ENCODE results near the gene FAM32A.

Gene FAM32A

GRCh38 chr19:16180611-16181010 lies 4.6 kb upstream of the FAM32A start:
- no peak for TF ChIP-seq CTCF (IDR thresholded peaks at IDR 0.05; ENCODE audit: insufficient read depth, low read depth, low read length, missing control alignments)
- no peak for DNase-seq (ENCODE audit: low read depth)
- no peak overlapping the region for H3K4me3 ChIP-seq (ENCODE audit: low read depth, low read length)

- DNase-seq (ENCODE audit: low read depth) = no peak
- H3K4me3 ChIP-seq (ENCODE audit: low read depth, low read length) = peak overlapping the region; percentile 99
- TF ChIP-seq CTCF (IDR thresholded peaks at IDR 0.05; ENCODE audit: insufficient read depth, low read depth, low read length, missing control alignments) = no peak
These were observed 516 bp upstream of the FAM32A start for GRCh38 chr19:16184665-16185122.

- peak overlapping the region; percentile 99 for H3K4me3 ChIP-seq (ENCODE audit: low read depth, low read length)
- TF ChIP-seq CTCF (IDR thresholded peaks at IDR 0.05; ENCODE audit: insufficient read depth, low read depth, low read length, missing control alignments) = peak; percentile 45
- DNase-seq (ENCODE audit: low read depth) = peak; percentile 52
These were observed 536 bp downstream of the FAM32A start for GRCh38 chr19:16185768-16186123.

GRCh38 chr19:16188521-16188920 lies 3.3 kb downstream of the FAM32A start:
- TF ChIP-seq CTCF (IDR thresholded peaks at IDR 0.05; ENCODE audit: insufficient read depth, low read depth, low read length, missing control alignments) = no peak
- no peak for DNase-seq (ENCODE audit: low read depth)
- H3K4me3 ChIP-seq (ENCODE audit: low read depth, low read length) = no peak overlapping the region

- no peak for DNase-seq (ENCODE audit: low read depth)
- TF ChIP-seq CTCF (IDR thresholded peaks at IDR 0.05; ENCODE audit: insufficient read depth, low read depth, low read length, missing control alignments) = no peak
These were observed 5.0 kb downstream of the FAM32A start for GRCh38 chr19:16190198-16190597.

GRCh38 chr19:16190736-16191135 lies 5.5 kb downstream of the FAM32A start:
- no peak overlapping the region for H3K4me3 ChIP-seq (ENCODE audit: low read depth, low read length)
- no peak for TF ChIP-seq CTCF (IDR thresholded peaks at IDR 0.05; ENCODE audit: insufficient read depth, low read depth, low read length, missing control alignments)
- no peak for DNase-seq (ENCODE audit: low read depth)

More at GRCh38 chr19:16190198-16190597, 5.0 kb downstream of the FAM32A start:
- no peak overlapping the region for H3K4me3 ChIP-seq (ENCODE audit: low read depth, low read length)

GRCh38 chr19:16191216-16191908 lies 6.2 kb downstream of the FAM32A start:
- no peak for DNase-seq (ENCODE audit: low read depth)

More at GRCh38 chr19:16191216-16191908, 6.2 kb downstream of the FAM32A start:
- no peak overlapping the region for H3K4me3 ChIP-seq (ENCODE audit: low read depth, low read length)
- no peak for TF ChIP-seq CTCF (IDR thresholded peaks at IDR 0.05; ENCODE audit: insufficient read depth, low read depth, low read length, missing control alignments)

Measured in GM12865 (cell line).